Measurements from ENCODE around the gene ADCY6. TPM values are rescaled to one million over a fixed set of nuclear protein-coding genes. Genes with fewer than 3 reads are reported as not detected.

The ADCY6 gene
- total RNA-seq, 1 donor from 2014 or later = 30.0 TPM

- Histone ChIP-seq H3K9me3 (no peaks in the 10 kb centered on the region), H3K27me3 (no peaks in the 10 kb centered on the region), H3K36me3 (peaks cover 0 to 35% of the 10 kb centered on the region in 2 donors), H3K27ac (no peak overlapping the region), H3K4me1 (peaks cover 26% of the 10 kb centered on the region), H3K4me3 (no peak overlapping the region)
- TF ChIP-seq, protein P1, sequence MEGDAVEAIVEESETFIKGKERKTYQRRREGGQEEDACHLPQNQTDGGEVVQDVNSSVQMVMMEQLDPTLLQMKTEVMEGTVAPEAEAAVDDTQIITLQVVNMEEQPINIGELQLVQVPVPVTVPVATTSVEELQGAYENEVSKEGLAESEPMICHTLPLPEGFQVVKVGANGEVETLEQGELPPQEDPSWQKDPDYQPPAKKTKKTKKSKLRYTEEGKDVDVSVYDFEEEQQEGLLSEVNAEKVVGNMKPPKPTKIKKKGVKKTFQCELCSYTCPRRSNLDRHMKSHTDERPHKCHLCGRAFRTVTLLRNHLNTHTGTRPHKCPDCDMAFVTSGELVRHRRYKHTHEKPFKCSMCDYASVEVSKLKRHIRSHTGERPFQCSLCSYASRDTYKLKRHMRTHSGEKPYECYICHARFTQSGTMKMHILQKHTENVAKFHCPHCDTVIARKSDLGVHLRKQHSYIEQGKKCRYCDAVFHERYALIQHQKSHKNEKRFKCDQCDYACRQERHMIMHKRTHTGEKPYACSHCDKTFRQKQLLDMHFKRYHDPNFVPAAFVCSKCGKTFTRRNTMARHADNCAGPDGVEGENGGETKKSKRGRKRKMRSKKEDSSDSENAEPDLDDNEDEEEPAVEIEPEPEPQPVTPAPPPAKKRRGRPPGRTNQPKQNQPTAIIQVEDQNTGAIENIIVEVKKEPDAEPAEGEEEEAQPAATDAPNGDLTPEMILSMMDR (IDR thresholded peaks at IDR 0.05) = no peak
- no peak for TF ChIP-seq POLR2A (IDR thresholded peaks at IDR 0.05)
- TF ChIP-seq POLR2AphosphoS5 (IDR thresholded peaks at IDR 0.05; ENCODE audit: insufficient read depth in 1 of 2, low read depth in 1 of 2) = no peak
- intact Hi-C loops (cut with DNase I) = no loop called here
- DNase-seq (ENCODE audit: extremely low spot score in 2 of 2) = no peak
These were observed 20.2 kb downstream of the ADCY6 start for GRCh38 chr12:48768736-48769135.

- H3K9me3 ChIP-seq = no peaks in the 10 kb centered on the region
- peaks cover 0 to 29% of the 10 kb centered on the region in 2 donors for H3K36me3 ChIP-seq
- TF ChIP-seq, protein P1 (IDR thresholded peaks at IDR 0.05) = no peak
- no peak for TF ChIP-seq POLR2AphosphoS5 (IDR thresholded peaks at IDR 0.05; ENCODE audit: insufficient read depth in 1 of 2, low read depth in 1 of 2)
- TF ChIP-seq POLR2A (IDR thresholded peaks at IDR 0.05) = no peak
- H3K27ac ChIP-seq = peak overlapping the region; percentile 69
- DNase-seq (ENCODE audit: extremely low spot score in 2 of 2) = no peak
- no peak overlapping the region for H3K4me3 ChIP-seq
- peaks cover 26% of the 10 kb centered on the region for H3K4me1 ChIP-seq
- intact Hi-C loops (cut with DNase I) = no loop called here
- H3K27me3 ChIP-seq = no peaks in the 10 kb centered on the region
These were observed 20.7 kb downstream of the ADCY6 start for GRCh38 chr12:48768147-48768546.

DNA sequence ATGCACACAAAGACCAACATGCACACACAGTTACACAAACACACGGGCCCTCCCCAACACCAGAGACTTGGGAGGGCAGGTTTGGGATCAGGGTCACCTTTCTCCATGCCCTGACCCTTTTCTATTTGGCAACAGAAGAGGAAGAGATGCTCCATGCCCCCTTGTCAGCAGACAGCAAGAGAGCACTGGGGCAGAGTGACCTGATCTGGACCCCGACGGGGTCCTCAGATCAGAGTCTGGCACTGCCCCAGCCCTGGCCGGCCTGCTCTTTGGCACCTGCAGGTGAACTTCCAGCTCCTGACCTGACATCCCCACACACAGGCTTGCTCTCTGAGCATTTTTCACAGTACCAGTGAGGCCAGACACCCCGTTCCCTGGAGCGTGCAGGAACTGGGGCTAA, 21.4 kb downstream of the ADCY6 start:
- no peaks in the 10 kb centered on the region for H3K27me3 ChIP-seq
- peaks cover 26% of the 10 kb centered on the region for H3K4me1 ChIP-seq
- TF ChIP-seq POLR2A (IDR thresholded peaks at IDR 0.05) = no peak
- TF ChIP-seq POLR2AphosphoS5 (IDR thresholded peaks at IDR 0.05; ENCODE audit: insufficient read depth in 1 of 2, low read depth in 1 of 2) = no peak
- TF ChIP-seq, protein P1 (IDR thresholded peaks at IDR 0.05) = no peak
- no peak overlapping the region for H3K4me3 ChIP-seq
- H3K36me3 ChIP-seq = peaks cover 0 to 24% of the 10 kb centered on the region in 2 donors
- intact Hi-C loops (cut with DNase I) = no loop called here
- no peaks in the 10 kb centered on the region for H3K9me3 ChIP-seq
- DNase-seq (ENCODE audit: extremely low spot score in 2 of 2) = no peak
- peak overlapping the region; percentile 69 for H3K27ac ChIP-seq

DNA sequence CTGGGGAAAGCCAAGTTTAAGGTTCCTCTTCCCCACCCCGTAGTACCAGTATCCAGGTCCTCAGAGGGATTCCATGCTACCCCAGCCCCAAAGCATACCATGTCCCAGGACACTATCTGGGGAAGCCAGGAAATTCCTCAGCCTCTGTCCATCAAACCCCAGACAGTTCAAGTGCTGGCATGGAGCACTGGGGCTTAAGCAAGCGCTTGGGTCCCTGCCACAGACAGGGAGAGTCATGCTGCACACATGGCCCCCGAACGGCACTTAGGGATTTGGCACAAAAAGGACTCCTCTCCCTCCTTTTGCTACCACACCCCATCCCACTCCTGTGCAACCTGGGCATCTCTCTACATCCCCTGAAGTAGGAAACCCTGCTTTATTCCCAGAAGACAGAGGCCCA, 21.8 kb downstream of the ADCY6 start:
- H3K27me3 ChIP-seq = no peaks in the 10 kb centered on the region
- peaks cover 26% of the 10 kb centered on the region for H3K4me1 ChIP-seq
- no peak for TF ChIP-seq POLR2A (IDR thresholded peaks at IDR 0.05)
- no peak overlapping the region for H3K4me3 ChIP-seq
- H3K9me3 ChIP-seq = no peaks in the 10 kb centered on the region
- H3K27ac ChIP-seq = peak overlapping the region; percentile 69
- H3K36me3 ChIP-seq = peaks cover 0 to 20% of the 10 kb centered on the region in 2 donors
- no peak for DNase-seq (ENCODE audit: extremely low spot score in 2 of 2)
- intact Hi-C loops (cut with DNase I) = no loop called here

DNA sequence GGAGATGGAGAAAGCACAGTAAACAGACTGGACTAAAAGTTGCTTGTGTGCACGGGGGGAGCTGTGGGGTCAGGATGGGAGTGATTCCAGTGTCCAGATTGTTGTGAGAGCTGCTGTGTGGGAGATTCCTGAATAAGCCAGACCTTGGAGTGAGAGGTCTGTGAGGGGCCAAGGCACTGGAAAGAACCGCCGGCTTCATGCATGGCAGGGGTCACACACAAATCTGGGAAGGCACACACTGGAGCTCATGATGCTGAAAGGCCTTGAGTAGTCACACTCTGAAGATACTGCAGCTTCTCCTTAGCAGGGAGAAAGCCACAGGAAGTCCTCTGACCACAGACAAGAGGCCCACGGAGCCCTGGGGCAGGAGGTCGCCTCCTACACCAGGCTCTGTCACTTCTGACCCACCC, 23.1 kb downstream of the ADCY6 start:
- Histone ChIP-seq H3K9me3 (no peaks in the 10 kb centered on the region), H3K4me1 (peaks cover 26% of the 10 kb centered on the region), H3K36me3 (peaks cover 0 to 9% of the 10 kb centered on the region in 2 donors), H3K27ac (peak overlapping the region; percentile 69), H3K4me3 (no peak overlapping the region), H3K27me3 (no peaks in the 10 kb centered on the region)
- intact Hi-C loops (cut with DNase I) = no loop called here
- TF ChIP-seq, protein P1 (IDR thresholded peaks at IDR 0.05) = no peak
- TF ChIP-seq POLR2AphosphoS5 (IDR thresholded peaks at IDR 0.05; ENCODE audit: insufficient read depth in 1 of 2, low read depth in 1 of 2) = peak in 1 of 2 donors; percentile 14
- DNase-seq (ENCODE audit: extremely low spot score in 2 of 2) = no peak

Data from vagina (tissue), 2 donors.